K562 (cell line): ENCODE measurements around the gene AURKB. TPM values are rescaled to one million over a fixed set of nuclear protein-coding genes. Genes with fewer than 3 reads are reported as not detected.

Experiments used
- MYC ChIP-seq, 2 experiments: fragments of 250-450 bp in 1 of 2; sonication (Bioruptor Pico) in 1 of 2; IDR thresholded peaks; 2 replicates each; pipeline versions ENCODE4 v1.5.1 to v1.6.1; 2012 to 2021; ENCODE audit warnings: low read depth in 2 of 2, borderline replicate concordance in 1 of 2, improper control_type of control experiment in 1 of 2, low read length in 1 of 2, mild to moderate bottlenecking in 1 of 2, moderate library complexity in 1 of 2
- MYNN ChIP-seq, 2 experiments: sonication (generic); formaldehyde crosslinking in 1 of 2; IDR thresholded peaks; 2 replicates each; pipeline versions ENCODE4 v1.5.0 to v1.6.1; 2016 to 2020; ENCODE audit warnings: antibody characterized with exemption in 1 of 2, missing genetic modification reagents in 1 of 2
- RB1 ChIP-seq: fragments of 450-650 bp; IDR thresholded peaks from 2 replicates; pipeline ENCODE4 v1.6.1; 2017; ENCODE audit warnings: low read depth, mild to moderate bottlenecking
- SMC3 ChIP-seq: conservative IDR thresholded peaks from 2 replicates; pipeline ENCODE4 v1.6.1; 2011; ENCODE audit warnings: low read depth, low read length, improper control_type of control experiment; ENCODE audit not compliant: insufficient read depth
- SPI1 ChIP-seq: IDR thresholded peaks from 2 replicates; pipeline ENCODE4 v1.6.1; 2011; ENCODE audit warnings: low read depth, low read length, control low read depth, borderline replicate concordance
- ZBTB49 ChIP-seq: sonication (generic); formaldehyde crosslinking; IDR thresholded peaks from 2 replicates; pipeline ENCODE4 v1.8.0; 2022; ENCODE audit warnings: missing genetic modification reagents, mild to moderate bottlenecking, borderline replicate concordance
- ZKSCAN1 ChIP-seq: fragments of 150-350 bp; IDR thresholded peaks from 2 replicates; pipeline ENCODE4 v1.6.1; 2016; ENCODE audit warnings: low read depth, low read length
- ZNF184 ChIP-seq: sonication (generic); formaldehyde crosslinking; IDR thresholded peaks from 2 replicates; pipeline ENCODE4 v1.5.0; 2020; ENCODE audit warnings: missing genetic modification reagents
- ZNF384 ChIP-seq: IDR thresholded peaks from 2 replicates; pipeline ENCODE4 v1.6.1; 2012; ENCODE audit warnings: low read depth, low read length, improper control_type of control experiment
- polyA plus RNA-seq, 8 experiments: library from polyadenylated mRNA; depleted of rRNA in 4 of 8; stranded (reverse) in 5 of 8; unstranded in 3 of 8; fragments of >200 nt; fragmentation: Nextera tagmentation in 2 of 8; fragmentation: Illumina TruSeq in 1 of 8; extraction: Ambion mirVana in 2 of 8; extraction: Trizol in 1 of 8; gene quantifications; 2 replicates each; pipeline versions ENCODE4 v1.2.1 to v1.2.3, GENCODE V29; 2011 to 2014; ENCODE audit warnings: inconsistent platforms in 1 of 8, missing spikeins in 1 of 8
- total RNA-seq, 7 experiments: library from RNA; depleted of rRNA in 6 of 7; stranded (reverse); fragments of >200 nt in 6 of 7; fragmentation: Illumina TruSeq in 2 of 7; extraction: Trizol in 2 of 7; gene quantifications; 2 replicates each; pipeline versions ENCODE4 v1.2.1 to v1.2.3, GENCODE V29; 2011 to 2021; ENCODE audit warnings: low replicate concordance in 1 of 7
- TF ChIP-seq, protein P1 (sequence below), 2 experiments: fragments of 450-650 bp; formaldehyde crosslinking in 1 of 2; IDR thresholded peaks; 2 replicates each; pipeline versions ENCODE4 v1.4.0 to v1.6.1; 2014 to 2020; ENCODE audit warnings: mild to moderate bottlenecking in 2 of 2, borderline replicate concordance in 1 of 2, low read depth in 1 of 2
- TF ChIP-seq, protein P2 (sequence below): fragments of 200-800 bp; sonication (Bioruptor generic); IDR thresholded peaks from 2 replicates; pipeline ENCODE4 v1.6.1; 2017; ENCODE audit warnings: missing genetic modification characterization, missing compliant biosample characterization
- TF ChIP-seq, protein P3 (sequence below): fragments of 450-650 bp; formaldehyde crosslinking; IDR thresholded peaks from 2 replicates; pipeline ENCODE4 v1.4.0; 2022; ENCODE audit warnings: missing genetic modification characterization

AURKB gene
- total and polyA plus RNA-seq, 9 of the 15 experiments (the other 6 are each of a cell fraction or from before 2014, with no cell fraction given), result 27.2 to 114 (median 74.8) TPM

GRCh38 chr17:8158267-8159031 is 51.9 kb downstream of the AURKB start (continued):
- TF ChIP-seq, protein P1, sequence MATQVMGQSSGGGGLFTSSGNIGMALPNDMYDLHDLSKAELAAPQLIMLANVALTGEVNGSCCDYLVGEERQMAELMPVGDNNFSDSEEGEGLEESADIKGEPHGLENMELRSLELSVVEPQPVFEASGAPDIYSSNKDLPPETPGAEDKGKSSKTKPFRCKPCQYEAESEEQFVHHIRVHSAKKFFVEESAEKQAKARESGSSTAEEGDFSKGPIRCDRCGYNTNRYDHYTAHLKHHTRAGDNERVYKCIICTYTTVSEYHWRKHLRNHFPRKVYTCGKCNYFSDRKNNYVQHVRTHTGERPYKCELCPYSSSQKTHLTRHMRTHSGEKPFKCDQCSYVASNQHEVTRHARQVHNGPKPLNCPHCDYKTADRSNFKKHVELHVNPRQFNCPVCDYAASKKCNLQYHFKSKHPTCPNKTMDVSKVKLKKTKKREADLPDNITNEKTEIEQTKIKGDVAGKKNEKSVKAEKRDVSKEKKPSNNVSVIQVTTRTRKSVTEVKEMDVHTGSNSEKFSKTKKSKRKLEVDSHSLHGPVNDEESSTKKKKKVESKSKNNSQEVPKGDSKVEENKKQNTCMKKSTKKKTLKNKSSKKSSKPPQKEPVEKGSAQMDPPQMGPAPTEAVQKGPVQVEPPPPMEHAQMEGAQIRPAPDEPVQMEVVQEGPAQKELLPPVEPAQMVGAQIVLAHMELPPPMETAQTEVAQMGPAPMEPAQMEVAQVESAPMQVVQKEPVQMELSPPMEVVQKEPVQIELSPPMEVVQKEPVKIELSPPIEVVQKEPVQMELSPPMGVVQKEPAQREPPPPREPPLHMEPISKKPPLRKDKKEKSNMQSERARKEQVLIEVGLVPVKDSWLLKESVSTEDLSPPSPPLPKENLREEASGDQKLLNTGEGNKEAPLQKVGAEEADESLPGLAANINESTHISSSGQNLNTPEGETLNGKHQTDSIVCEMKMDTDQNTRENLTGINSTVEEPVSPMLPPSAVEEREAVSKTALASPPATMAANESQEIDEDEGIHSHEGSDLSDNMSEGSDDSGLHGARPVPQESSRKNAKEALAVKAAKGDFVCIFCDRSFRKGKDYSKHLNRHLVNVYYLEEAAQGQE (IDR thresholded peaks at IDR 0.05; ENCODE audit: borderline replicate concordance), result peak; percentile 60
- TF ChIP-seq, protein P1 (CRISPR knock-in tag; IDR thresholded peaks at IDR 0.05; ENCODE audit: low read depth), result no peak
- TF ChIP-seq, protein P2, sequence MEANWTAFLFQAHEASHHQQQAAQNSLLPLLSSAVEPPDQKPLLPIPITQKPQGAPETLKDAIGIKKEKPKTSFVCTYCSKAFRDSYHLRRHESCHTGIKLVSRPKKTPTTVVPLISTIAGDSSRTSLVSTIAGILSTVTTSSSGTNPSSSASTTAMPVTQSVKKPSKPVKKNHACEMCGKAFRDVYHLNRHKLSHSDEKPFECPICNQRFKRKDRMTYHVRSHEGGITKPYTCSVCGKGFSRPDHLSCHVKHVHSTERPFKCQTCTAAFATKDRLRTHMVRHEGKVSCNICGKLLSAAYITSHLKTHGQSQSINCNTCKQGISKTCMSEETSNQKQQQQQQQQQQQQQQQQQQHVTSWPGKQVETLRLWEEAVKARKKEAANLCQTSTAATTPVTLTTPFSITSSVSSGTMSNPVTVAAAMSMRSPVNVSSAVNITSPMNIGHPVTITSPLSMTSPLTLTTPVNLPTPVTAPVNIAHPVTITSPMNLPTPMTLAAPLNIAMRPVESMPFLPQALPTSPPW (CRISPR knock-in tag), result peak; percentile 40; the same call in 1 of the 2 replicates
- no peak for TF ChIP-seq ZNF184 (CRISPR knock-in tag)
- 0 out of 2 replicates have a peak, but pooled peaks have one; percentile 25 for TF ChIP-seq ZNF384
- TF ChIP-seq ZBTB49 (CRISPR knock-in tag), result no peak
- peak; percentile 61 for TF ChIP-seq SPI1
- TF ChIP-seq RB1, result 0 out of 2 replicates have a peak, but pooled peaks have one; percentile 13
- TF ChIP-seq SMC3, result peak; percentile 42; the same call in 1 of the 2 replicates
- TF ChIP-seq, protein P3, sequence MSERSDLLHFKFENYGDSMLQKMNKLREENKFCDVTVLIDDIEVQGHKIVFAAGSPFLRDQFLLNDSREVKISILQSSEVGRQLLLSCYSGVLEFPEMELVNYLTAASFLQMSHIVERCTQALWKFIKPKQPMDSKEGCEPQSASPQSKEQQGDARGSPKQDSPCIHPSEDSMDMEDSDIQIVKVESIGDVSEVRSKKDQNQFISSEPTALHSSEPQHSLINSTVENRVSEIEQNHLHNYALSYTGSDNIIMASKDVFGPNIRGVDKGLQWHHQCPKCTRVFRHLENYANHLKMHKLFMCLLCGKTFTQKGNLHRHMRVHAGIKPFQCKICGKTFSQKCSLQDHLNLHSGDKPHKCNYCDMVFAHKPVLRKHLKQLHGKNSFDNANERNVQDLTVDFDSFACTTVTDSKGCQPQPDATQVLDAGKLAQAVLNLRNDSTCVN (CRISPR knock-in tag), result no peak
- peak; percentile 26; the same call in 1 of the 2 replicates for TF ChIP-seq MYC (IDR thresholded peaks at IDR 0.05; ENCODE audit: low read depth, low read length)
- TF ChIP-seq MYC (CRISPR knock-in tag; IDR thresholded peaks at IDR 0.05; ENCODE audit: borderline replicate concordance, low read depth), result no peak
- peak; percentile 52; the same call in 1 of the 2 replicates for TF ChIP-seq MYNN (IDR thresholded peaks at IDR 0.05)
- TF ChIP-seq MYNN (CRISPR knock-in tag; IDR thresholded peaks at IDR 0.05), result no peak
- TF ChIP-seq ZKSCAN1, result no peak
